Stimulated activated effector memory CD8-positive, alpha-beta T cell treated with anti-CD3 and anti-CD28 coated beads, Interleukin-12 subunit alpha, Interleukin-12 subunit beta, amount 100 ng/mL, for 72 hours (primary cell): Measurements from ENCODE around the gene DIS3L2.
A peak's percentile ranks its signal among the peaks of the same experiment; 100 is the strongest.
"Not testable (repeated sequence)": the region's sequence is repeated elsewhere in the genome, so short reads cannot be mapped to it uniquely, and the experiment has no call there.

Experiments
- ATAC-seq: fragments of 150-1000 bp; cut with Tn5 transposase; 2 replicates; pipeline ENCODE4 v1.10.0; 2021
- DNase-seq, 2 donors: peaks; one replicate each; pipeline ENCODE4 v3.0.0; 2021 to 2022; ENCODE audit warnings: low spot score in 2 of 2
- H3K27ac Mint-ChIP-seq: one replicate; pipeline ENCODE4 v1.8.0; 2022; ENCODE audit warnings: mild to moderate bottlenecking, mixed read lengths
- H3K36me3 Mint-ChIP-seq: one replicate; pipeline ENCODE4 v1.8.0; 2022; ENCODE audit warnings: mild to moderate bottlenecking, mixed read lengths
- H3K4me1 Mint-ChIP-seq: one replicate; pipeline ENCODE4 v1.8.0; 2022; ENCODE audit warnings: mixed read lengths
- H3K4me3 Mint-ChIP-seq: one replicate; pipeline ENCODE4 v1.8.0; 2022; ENCODE audit warnings: mild to moderate bottlenecking, mixed read lengths
- H3K9me3 Mint-ChIP-seq: one replicate; pipeline ENCODE4 v1.8.0; 2022; ENCODE audit warnings: mixed read lengths

DIS3L2 gene

GRCh38 chr2:232321817-232322559 lies 360.5 kb downstream of the DIS3L2 start:
- no peaks in the 10 kb centered on the region for H3K9me3 Mint-ChIP-seq
- H3K4me1 Mint-ChIP-seq: peaks cover 30% of the 10 kb centered on the region
- H3K4me3 Mint-ChIP-seq: peak overlapping the region; percentile 13
- DNase-seq: no peak
- no peak for ATAC-seq
- no peaks in the 10 kb centered on the region for H3K36me3 Mint-ChIP-seq
- H3K27ac Mint-ChIP-seq: peak overlapping the region; percentile 76

DNA sequence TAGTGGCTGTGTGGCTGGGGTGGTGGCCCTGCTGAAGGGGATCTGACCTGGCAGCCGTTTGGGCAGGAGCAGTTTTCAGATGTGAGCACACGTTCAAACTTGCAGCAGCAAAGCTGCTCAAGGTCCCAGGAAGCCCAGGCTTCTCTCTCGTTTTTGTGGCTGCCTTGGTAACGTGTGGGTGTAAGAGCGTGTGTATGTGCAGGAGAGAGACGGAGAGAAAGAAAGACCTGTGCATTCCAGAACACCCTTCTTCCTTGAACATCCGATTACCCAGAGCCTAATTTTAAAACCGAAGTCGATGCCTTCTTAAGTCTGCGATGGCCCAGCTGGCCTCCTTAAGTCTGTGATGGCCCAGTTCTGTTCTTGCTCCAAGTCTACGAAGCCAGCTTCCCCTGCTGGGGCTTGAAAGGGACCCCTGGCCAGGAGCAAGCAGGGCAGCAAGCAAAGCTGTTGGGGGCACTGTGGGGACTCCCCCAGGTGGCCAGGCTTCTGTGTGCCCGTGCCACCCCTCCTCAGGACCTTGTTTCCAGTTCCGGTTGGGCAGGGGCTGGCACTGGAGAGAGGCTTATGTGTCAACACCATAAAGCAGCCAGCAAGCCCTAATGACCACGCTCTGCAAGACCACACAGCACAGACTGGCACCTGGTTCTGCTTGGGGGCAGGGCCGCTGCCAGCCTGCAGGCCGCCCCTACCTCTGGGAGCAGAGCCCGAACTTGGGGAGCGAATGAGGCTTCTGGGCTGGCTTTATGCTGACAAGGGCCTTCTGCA lies 361.2 kb downstream of the DIS3L2 start:
- Mint-ChIP-seq H3K36me3 (no peaks in the 10 kb centered on the region), H3K4me3 (no peak overlapping the region), H3K9me3 (no peaks in the 10 kb centered on the region), H3K4me1 (peaks cover 31% of the 10 kb centered on the region), H3K27ac (peak overlapping the region; percentile 76)
- ATAC-seq (no peak), DNase-seq (no peak)

GRCh38 chr2:232323328-232323650 lies 361.8 kb downstream of the DIS3L2 start:
- no peak overlapping the region for H3K4me3 Mint-ChIP-seq
- ATAC-seq (no peak), DNase-seq (no peak)
- peaks cover 31% of the 10 kb centered on the region for H3K4me1 Mint-ChIP-seq
- H3K36me3 Mint-ChIP-seq: no peaks in the 10 kb centered on the region
- no peak overlapping the region for H3K27ac Mint-ChIP-seq
- no peaks in the 10 kb centered on the region for H3K9me3 Mint-ChIP-seq

- not testable (repeated sequence) for H3K9me3 Mint-ChIP-seq, H3K4me3 Mint-ChIP-seq, DNase-seq, ATAC-seq, H3K36me3 Mint-ChIP-seq
- peak overlapping the region; percentile 52 for H3K27ac Mint-ChIP-seq
- peaks cover 28% of the 10 kb centered on the region for H3K4me1 Mint-ChIP-seq
Observed at GRCh38 chr2:232323967-232324366, 362.5 kb downstream of the DIS3L2 start.

- ATAC-seq (no peak), DNase-seq (no peak)
- H3K9me3 Mint-ChIP-seq: no peaks in the 10 kb centered on the region
- H3K27ac Mint-ChIP-seq: no peak overlapping the region
- no peak overlapping the region for H3K4me3 Mint-ChIP-seq
- no peaks in the 10 kb centered on the region for H3K36me3 Mint-ChIP-seq
- peaks cover 22% of the 10 kb centered on the region for H3K4me1 Mint-ChIP-seq
Observed at GRCh38 chr2:232324778-232325177, 363.3 kb downstream of the DIS3L2 start.

DNA sequence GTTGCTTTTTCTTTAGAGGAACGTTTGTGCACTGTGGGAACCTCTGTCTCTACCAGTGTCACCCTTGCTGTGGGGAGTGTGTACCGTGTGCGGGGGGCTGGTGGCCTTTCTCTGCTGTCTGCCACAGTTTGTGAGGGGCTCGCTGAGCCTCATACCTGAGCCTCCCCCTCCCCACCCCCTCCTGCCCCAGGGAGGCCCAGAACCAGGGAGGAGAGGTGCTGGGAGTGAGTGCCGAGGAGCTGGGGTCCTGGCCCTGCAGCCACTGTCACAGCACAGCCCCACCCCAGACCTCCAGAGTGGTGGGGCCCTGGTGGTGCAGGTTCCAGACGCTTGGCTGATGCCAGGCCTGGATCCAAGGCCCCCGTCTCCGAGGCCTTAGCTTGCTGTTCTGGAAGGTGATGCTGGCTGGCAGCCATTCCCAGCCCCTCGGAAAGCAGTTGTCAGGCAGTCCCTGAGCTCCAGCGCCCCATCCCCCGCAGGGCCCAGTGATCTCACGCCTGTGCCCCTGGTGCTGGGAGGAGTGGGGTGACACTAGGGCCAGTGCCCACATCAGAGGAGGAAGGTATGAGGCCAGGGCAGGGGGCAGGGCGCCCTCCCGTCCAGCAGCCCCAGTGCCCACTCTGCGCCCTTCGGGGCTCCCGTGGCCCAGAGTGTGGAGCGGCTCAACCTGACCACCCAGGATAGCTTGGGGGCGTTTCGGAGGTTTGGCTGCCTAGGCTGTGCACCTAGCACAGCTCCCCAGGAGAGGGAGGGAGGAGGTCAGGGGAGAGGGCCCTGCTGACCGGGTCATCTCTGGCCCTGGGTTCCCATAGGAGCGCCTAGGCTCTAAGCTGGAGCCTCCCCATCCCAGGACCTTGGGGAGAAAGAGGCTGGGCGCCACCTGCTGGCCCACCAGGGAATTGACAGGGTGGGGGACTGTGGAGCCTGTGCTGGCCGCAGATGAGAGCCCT lies 364.1 kb downstream of the DIS3L2 start:
- Mint-ChIP-seq H3K27ac (no peak overlapping the region), H3K9me3 (no peaks in the 10 kb centered on the region), H3K4me1 (peaks cover 20% of the 10 kb centered on the region), H3K4me3 (no peak overlapping the region), H3K36me3 (no peaks in the 10 kb centered on the region)
- DNase-seq (peak; percentile 31 to 67), ATAC-seq (peak; percentile 50)

GRCh38 chr2:232326274-232327104 lies 365.0 kb downstream of the DIS3L2 start:
- not testable (repeated sequence) for H3K4me3 Mint-ChIP-seq, H3K27ac Mint-ChIP-seq, H3K36me3 Mint-ChIP-seq, ATAC-seq, DNase-seq, H3K9me3 Mint-ChIP-seq
- H3K4me1 Mint-ChIP-seq: peaks cover 12% of the 10 kb centered on the region

GRCh38 chr2:232327105-232328031 lies 365.9 kb downstream of the DIS3L2 start:
- ATAC-seq: peak; percentile 83
- no peaks in the 10 kb centered on the region for H3K9me3 Mint-ChIP-seq
- peaks cover 10% of the 10 kb centered on the region for H3K4me1 Mint-ChIP-seq
- DNase-seq: peak; percentile 86 to 93
- no peak overlapping the region for H3K27ac Mint-ChIP-seq
- H3K36me3 Mint-ChIP-seq: no peaks in the 10 kb centered on the region
- no peak overlapping the region for H3K4me3 Mint-ChIP-seq

DNA sequence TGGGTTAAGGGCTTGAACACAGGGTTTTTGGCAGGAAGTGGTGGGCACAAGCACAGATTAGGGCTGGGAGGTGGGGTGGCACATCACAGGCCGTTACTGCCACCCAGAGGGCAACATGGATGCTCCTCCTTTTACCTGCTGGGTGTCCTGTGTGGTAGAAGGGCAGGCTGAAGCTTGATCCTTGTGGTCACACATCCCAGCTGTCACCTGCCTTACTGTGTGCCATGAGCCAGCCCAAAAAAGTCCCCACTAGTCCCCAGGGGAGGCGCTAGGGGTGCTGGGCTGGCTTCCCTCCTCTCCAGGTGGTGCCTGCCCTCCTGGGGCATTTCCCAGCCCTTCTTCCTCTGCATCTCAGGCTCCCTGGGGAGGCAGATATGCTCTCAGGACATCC lies 366.5 kb downstream of the DIS3L2 start:
- Mint-ChIP-seq H3K9me3 (no peaks in the 10 kb centered on the region), H3K4me1 (peaks cover 5% of the 10 kb centered on the region), H3K27ac (no peak overlapping the region), H3K4me3 (no peak overlapping the region), H3K36me3 (no peaks in the 10 kb centered on the region)
- DNase-seq: no peak
- no peak for ATAC-seq

DNA sequence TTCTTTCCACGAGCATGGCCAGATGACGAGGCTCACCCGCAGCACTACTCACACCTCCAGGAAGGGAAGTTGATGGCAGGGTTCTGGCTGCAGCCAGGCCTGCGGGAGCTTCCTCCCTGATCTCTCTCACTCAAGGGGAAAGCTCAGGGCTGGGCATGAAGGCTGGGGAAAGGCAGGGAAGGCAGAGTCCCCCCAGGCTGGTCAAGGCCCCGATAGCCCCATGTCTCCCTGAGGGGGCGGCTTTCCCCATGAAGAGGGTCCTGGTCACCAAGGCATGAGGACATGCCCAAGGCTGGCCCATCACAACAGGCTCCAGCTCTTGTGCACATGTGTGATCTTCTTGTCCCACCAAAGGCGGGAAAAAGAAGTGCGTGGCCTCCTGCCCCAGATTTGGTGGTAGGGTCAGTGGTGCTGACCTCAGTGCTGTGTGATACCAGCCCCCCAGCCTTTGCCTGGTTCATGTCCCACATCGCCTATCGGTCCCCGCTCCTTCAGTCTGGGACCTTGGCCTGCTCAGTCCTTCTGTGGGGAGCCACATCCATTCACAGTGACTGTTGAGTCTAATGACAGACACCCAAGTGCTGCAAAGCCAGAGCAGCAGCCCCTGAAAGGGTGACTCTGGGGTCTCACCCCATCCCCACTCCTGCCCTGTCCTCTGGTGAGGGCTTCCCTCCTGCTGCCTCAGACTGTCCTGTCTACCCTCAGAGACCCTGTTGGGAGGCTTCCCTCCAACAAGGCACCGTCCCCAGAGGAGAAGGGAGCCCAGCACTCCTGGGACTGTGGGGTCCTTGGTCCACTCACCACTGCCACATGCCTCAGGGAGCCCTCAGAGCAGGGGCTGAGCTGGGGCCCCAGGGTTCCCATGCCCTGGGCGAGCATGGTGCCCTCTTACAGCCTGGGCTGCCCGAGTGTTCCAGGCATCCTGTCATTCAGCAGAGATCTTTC lies 367.3 kb downstream of the DIS3L2 start:
- peaks cover 5% of the 10 kb centered on the region for H3K4me1 Mint-ChIP-seq
- no peaks in the 10 kb centered on the region for H3K36me3 Mint-ChIP-seq
- no peak overlapping the region for H3K27ac Mint-ChIP-seq
- no peak overlapping the region for H3K4me3 Mint-ChIP-seq
- no peak for DNase-seq
- H3K9me3 Mint-ChIP-seq: no peaks in the 10 kb centered on the region
- no peak for ATAC-seq

- Mint-ChIP-seq H3K4me1 (peaks cover 5% of the 10 kb centered on the region), H3K4me3 (no peak overlapping the region), H3K27ac (no peak overlapping the region), H3K36me3 (no peaks in the 10 kb centered on the region), H3K9me3 (no peaks in the 10 kb centered on the region)
- DNase-seq (no peak), ATAC-seq (no peak)
Observed at GRCh38 chr2:232329716-232330067, 368.2 kb downstream of the DIS3L2 start.

- H3K27ac Mint-ChIP-seq: no peak overlapping the region
- ATAC-seq (no peak), DNase-seq (no peak)
- no peaks in the 10 kb centered on the region for H3K9me3 Mint-ChIP-seq
- peaks cover 5% of the 10 kb centered on the region for H3K4me1 Mint-ChIP-seq
- no peak overlapping the region for H3K4me3 Mint-ChIP-seq
- H3K36me3 Mint-ChIP-seq: no peaks in the 10 kb centered on the region
Observed at GRCh38 chr2:232330068-232330999, 368.8 kb downstream of the DIS3L2 start.
